ENCODE results near the gene EVX2.

The EVX2 gene

DNA sequence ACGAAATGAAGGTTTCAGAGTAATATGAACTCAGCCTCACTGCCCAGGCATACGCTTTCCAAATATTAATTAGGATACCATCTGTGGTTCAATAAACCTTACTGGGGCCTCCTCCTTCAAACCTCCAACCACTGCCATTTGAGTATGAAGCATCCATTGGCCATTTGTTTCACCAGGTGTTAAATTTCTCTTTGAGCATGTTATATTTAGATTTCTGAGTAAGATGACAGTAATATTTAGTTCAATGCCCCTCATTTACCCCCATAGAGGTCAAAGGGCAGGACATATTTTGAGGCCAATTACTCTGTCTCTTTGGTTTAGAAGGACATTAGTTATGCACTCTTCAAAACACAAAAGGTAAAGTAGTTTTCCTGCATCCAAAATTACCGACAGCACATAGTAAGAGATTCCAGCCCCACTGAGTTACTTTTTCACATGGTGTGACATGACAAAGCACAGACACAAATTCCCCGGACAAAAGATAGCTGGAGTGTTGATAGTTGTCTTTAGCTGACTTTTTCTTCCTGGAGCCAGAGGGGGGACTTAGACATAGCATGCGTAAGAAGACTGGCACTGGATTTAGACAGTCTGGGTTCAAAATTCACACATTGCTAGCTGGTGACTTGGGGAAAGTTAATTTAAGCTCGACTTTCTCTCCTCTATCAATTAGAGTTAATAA, 48.6 kb downstream of the EVX2 start:
- no peak for DNase-seq

DNA sequence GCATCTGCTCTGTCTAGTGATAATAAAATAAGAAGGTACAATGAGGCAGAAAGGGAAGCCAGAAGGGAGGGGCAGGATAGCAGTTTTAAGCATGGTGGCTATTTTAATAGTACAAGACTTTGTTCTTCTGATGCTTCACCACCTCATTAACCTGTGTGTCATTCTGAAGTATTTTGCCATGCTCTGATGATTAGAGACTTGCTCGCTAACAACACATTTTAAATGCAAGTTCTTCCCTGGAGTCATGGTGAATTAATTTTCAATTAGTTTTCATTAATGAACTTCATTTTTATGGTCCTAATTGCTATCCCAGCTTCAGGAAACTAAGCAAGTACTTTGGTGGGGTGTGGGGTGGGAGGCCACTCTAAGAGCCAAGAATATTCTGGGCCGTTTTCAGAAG, 56.0 kb downstream of the EVX2 start:
- DNase-seq = no peak
